ENCODE results near the gene DEFB119.
"Not testable (repeated sequence)": the region's sequence is repeated elsewhere in the genome, so short reads cannot be mapped to it uniquely, and the experiment has no call there.

The DEFB119 gene, protein sequence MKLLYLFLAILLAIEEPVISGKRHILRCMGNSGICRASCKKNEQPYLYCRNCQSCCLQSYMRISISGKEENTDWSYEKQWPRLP

GRCh38 chr20:31390490-31390889 lies at the start of gene DEFB119:
Gene DEFB119 (minus strand): TSS chr20:31390590. CDS start chr20:31390483, 107 bp downstream.
- DNase-seq = no peak

DNA sequence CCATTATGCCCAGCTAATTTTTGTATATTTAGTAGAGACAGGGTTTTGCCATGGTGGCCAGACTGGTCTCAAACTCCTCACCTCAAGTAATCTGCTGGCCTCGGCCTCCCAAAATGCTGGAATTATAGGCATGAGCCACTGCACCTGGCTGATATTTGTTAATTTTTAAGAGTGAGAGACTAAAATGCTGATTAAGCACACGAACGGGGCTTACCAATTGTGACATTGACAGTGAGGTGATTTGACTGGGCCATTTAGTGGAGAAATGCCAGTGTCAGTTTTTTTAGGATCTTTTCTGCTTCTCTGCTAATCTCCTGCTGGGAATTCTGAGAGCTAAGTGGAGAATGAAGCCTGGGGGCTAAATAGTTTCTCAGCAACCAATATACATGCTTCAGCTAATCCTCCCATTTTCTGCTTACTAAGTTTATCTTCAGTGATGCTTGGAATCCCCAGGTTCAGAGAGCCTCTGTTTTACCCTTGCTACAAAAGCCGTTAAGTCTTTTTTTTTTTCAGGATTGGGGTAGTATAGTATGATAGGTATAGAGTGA lies 40.3 kb upstream of the DEFB119 start:
- no peak for DNase-seq

- DNase-seq = not testable (repeated sequence)
Measured at GRCh38 chr20:31427576-31427975, 37.2 kb upstream of the DEFB119 start.

DNA sequence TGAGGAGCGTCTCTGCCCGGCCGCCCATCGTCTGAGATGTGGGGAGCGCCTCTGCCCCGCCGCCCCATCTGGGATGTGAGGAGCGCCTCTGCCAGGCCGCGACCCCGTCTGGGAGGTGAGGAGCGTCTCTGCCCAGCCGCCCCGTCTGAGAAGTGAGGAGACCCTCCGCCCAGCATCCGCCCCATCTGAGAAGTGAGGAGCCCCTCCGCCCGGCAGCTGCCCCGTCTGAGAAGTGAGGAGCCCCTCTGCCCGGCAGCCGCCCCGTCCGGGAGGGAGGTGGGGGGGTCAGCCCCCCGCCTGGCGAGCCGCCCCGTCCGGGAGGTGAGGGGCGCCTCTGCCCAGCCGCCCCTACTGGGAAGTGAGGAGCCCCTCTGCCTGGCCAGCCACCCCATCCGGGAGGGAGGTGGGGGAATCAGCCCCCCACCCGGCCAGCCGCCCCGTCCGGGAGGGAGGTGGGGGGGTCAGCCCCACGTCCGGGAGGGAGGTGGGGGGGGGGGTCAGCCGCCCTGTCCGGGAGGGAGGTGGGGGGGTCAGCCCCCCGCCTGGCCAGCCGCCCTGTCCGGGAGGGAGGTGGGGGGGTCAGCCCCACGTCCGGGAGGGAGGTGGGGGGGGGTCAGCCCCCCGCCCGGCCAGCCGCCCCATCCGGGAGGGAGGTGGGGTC lies 36.6 kb upstream of the DEFB119 start:
- not testable (repeated sequence) for DNase-seq

GRCh38 chr20:31425797-31426196 lies 35.4 kb upstream of the DEFB119 start:
- no peak for DNase-seq

GRCh38 chr20:31418307-31418706 lies 27.9 kb upstream of the DEFB119 start:
- no peak for DNase-seq

- DNase-seq = no peak
Measured at GRCh38 chr20:31415653-31416052, 25.3 kb upstream of the DEFB119 start.

GRCh38 chr20:31414381-31414780 lies 24.0 kb upstream of the DEFB119 start:
- no peak for DNase-seq

DNA sequence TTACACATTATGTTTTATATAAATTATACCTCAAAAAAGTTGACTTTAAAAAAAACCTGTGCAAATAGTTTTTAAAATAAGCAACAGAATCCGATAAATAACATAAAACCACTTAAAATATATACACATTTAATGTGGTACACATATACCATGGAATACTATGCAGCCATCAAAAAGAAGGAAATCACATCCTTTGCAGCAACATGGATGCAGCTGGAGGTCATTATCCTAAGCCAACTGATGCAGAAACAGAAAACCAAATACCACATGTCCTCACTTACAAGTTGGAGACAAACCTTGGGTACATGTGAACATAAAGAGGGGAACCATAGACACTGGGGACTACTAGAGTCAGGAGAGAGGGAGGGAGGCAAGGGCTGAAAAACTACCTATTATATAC lies 19.6 kb upstream of the DEFB119 start:
- DNase-seq = no peak

- DNase-seq = no peak
Measured at GRCh38 chr20:31406115-31406514, 15.7 kb upstream of the DEFB119 start, which contains the start of gene DEFB121. Gene DEFB121 (minus strand): TSS chr20:31406215. CDS start chr20:31406152, 63 bp downstream.

- no peak for DNase-seq
Measured at GRCh38 chr20:31403886-31404285, 13.5 kb upstream of the DEFB119 start.

DNA sequence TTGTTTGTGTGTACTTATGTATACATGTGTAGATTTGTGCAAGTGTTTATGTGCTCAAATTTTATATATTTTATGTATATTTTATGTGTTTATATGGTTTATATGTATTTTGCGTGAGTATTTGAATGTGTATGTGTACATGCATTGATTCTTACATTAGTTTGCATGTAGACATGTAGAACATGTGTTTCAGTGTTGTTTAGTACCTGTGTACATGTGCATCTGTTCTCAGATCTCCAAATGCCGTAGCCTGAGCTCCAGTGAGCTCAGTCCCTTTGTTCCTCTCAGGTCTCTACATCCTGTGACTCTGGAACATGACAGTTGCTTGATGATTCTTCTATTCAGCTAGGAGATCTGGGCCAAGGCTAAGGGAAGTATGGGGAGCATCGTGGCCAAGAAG lies 4.5 kb upstream of the DEFB119 start:
- no peak for DNase-seq

DNA sequence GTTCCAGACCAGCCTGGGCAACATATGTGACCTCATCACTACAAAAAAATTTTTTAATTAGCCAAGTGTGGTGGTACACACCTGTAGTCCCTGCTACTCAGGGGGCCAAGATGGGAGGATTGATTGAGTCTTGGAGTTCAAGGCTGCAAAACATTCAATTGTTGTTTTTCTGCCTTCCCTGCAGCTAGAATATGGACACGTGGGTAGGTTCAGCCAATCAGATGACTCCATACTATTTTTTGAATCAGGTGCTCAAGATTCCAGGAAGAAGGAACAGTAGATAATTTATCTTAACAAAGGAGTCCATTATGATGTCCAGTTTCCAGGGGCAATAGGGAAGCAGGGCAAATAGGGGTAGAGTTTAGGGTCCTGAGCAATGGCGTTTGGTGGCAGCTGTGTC lies 2.4 kb upstream of the DEFB119 start:
- DNase-seq = no peak

GRCh38 chr20:31374346-31374745 lies 16.0 kb downstream of the DEFB119 start:
- no peak for DNase-seq

DNA sequence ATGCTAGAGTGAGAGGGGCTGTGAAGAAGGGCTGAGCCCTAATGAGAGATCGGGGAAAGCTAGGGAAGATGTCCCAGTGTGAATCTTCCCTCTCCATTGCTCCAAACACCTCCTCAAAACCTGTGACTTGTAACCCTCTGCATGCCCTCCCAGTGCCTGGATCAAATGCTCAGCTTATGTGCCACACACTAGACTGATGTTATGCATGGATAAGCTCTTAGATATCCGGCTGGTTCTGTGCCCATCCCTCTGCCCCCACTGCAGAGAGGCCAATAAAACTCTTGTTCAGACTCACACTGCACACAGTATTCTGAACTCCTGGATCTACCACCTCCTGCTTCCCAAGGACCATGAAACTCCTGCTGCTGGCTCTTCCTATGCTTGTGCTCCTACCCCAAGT lies 22.1 kb downstream of the DEFB119 start, which contains the start of gene DEFB118:
Gene DEFB118 (plus strand): TSS at position 301 of the 400 bp plus-strand sequence. CDS start 50 bp downstream, at position 351.
- DNase-seq = no peak

- DNase-seq = not testable (repeated sequence)
Measured at GRCh38 chr20:31364272-31364671, 26.1 kb downstream of the DEFB119 start.

- no peak for DNase-seq
Measured at GRCh38 chr20:31363295-31363694, 27.1 kb downstream of the DEFB119 start.

DNA sequence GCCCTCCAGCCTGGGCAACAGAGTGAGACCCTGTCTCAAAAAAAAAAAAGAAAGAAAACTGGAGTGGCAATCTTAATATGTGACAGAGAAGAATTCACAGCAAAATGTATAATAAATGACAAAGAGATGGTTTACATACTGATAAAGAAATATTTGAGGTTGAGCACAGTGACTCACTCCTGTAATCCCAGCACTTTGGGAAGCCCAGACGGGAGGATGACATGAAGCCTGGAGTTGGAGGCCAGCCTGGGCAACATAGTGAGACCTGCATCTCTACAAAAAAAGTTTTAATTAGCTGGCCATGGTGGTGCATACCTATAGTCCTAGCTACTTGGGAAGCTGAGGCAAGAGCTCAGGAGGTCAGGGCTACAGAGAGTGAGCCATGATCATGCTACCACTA lies 34.4 kb downstream of the DEFB119 start:
- DNase-seq = no peak

GRCh38 chr20:31341470-31341869 lies 48.9 kb downstream of the DEFB119 start:
- DNase-seq = no peak

GRCh38 chr20:31330893-31331292 lies 59.5 kb downstream of the DEFB119 start:
- DNase-seq = no peak

Measured in stimulated activated CD4-positive, alpha-beta T cell treated with anti-CD3 and anti-CD28 coated beads, Interleukin-1b, Interleukin-23, amount 100 ng/mL, for 48 hours (primary cell).